Neural progenitor cell (in vitro differentiated cells): ENCODE data around the gene PRMT7. TPM values are rescaled to one million over a fixed set of nuclear protein-coding genes. Genes with fewer than 3 reads are reported as not detected.

Source experiments
- DNase-seq: peaks from one replicate; pipeline ENCODE4 v3.0.0-alpha.2; 2016; ENCODE audit warnings: low spot score
- H2AFZ ChIP-seq: fragments of 200-600 bp; sonication (generic); replicated peaks from 2 replicates; pipeline ENCODE4 v1.6.1; 2016; ENCODE audit warnings: antibody characterized with exemption
- H3F3A ChIP-seq: fragments of 200-600 bp; sonication (generic); 2 replicates; pipeline ENCODE4 v1.6.1; 2016; ENCODE audit warnings: antibody characterized with exemption, low read depth
- H3K27ac ChIP-seq: fragments of 200-600 bp; sonication (generic); 2 replicates; pipeline ENCODE4 v1.5.1; 2016; ENCODE audit warnings: mild to moderate bottlenecking
- H3K27me3 ChIP-seq: fragments of 200-600 bp; sonication (generic); 2 replicates; pipeline ENCODE4 v1.6.1; 2016; ENCODE audit warnings: mild to moderate bottlenecking, moderate library complexity
- H3K36me3 ChIP-seq: fragments of 200-600 bp; sonication (generic); 2 replicates; pipeline ENCODE4 v1.5.1; 2016
- H3K4me1 ChIP-seq: fragments of 200-600 bp; sonication (generic); 2 replicates; pipeline ENCODE4 v1.6.1; 2016; ENCODE audit warnings: mixed run types
- H3K4me2 ChIP-seq: fragments of 200-600 bp; sonication (generic); 2 replicates; pipeline ENCODE4 v1.6.1; 2016
- H3K4me3 ChIP-seq: fragments of 200-600 bp; sonication (generic); 2 replicates; pipeline ENCODE4 v1.5.1; 2016
- H3K79me2 ChIP-seq: fragments of 200-600 bp; sonication (generic); 2 replicates; pipeline ENCODE4 v1.6.1; 2016; ENCODE audit warnings: low read depth
- H3K9ac ChIP-seq: fragments of 200-600 bp; sonication (generic); 2 replicates; pipeline ENCODE4 v1.6.1; 2016
- H3K9me3 ChIP-seq: fragments of 200-600 bp; sonication (generic); 2 replicates; pipeline ENCODE4 v1.5.1; 2016; ENCODE audit warnings: low read depth
- H4K20me1 ChIP-seq: fragments of 200-600 bp; sonication (generic); 2 replicates; pipeline ENCODE4 v1.6.1; 2016; ENCODE audit warnings: low read depth
- H3K27ac Mint-ChIP-seq: 3 replicates; pipeline ENCODE4 v1.8.0; 2021; ENCODE audit warnings: mixed read lengths
- H3K27me3 Mint-ChIP-seq: 2 replicates; pipeline ENCODE4 v1.8.0; 2022; ENCODE audit warnings: low read depth, mild to moderate bottlenecking, inconsistent platforms, moderate library complexity, mixed read lengths; ENCODE audit not compliant: insufficient read depth
- H3K36me3 Mint-ChIP-seq: 3 replicates; pipeline ENCODE4 v1.8.0; 2021; ENCODE audit warnings: mixed read lengths
- H3K4me1 Mint-ChIP-seq: 3 replicates; pipeline ENCODE4 v1.8.0; 2021; ENCODE audit warnings: mixed read lengths
- H3K4me3 Mint-ChIP-seq: 3 replicates; pipeline ENCODE4 v1.8.0; 2021; ENCODE audit warnings: mild to moderate bottlenecking, moderate library complexity, mixed read lengths
- H3K9me3 Mint-ChIP-seq: 3 replicates; pipeline ENCODE4 v1.8.0; 2020; ENCODE audit warnings: mixed read lengths
- EZH2 ChIP-seq: fragments of 200-600 bp; sonication (generic); IDR thresholded peaks from 2 replicates; pipeline ENCODE4 v1.6.1; 2017; ENCODE audit warnings: antibody characterized with exemption, mild to moderate bottlenecking, moderate library complexity
- EZH2phosphoT487 ChIP-seq: fragments of 200-600 bp; sonication (generic); IDR thresholded peaks from 2 replicates; pipeline ENCODE4 v1.6.1; 2017; ENCODE audit warnings: antibody characterized with exemption
- total RNA-seq: library from RNA; depleted of rRNA; stranded (reverse); fragments of >200 nt; gene quantifications from 2 replicates; pipeline ENCODE4 v1.2.3, GENCODE V29; 2015; ENCODE audit warnings: low replicate concordance
- TF ChIP-seq, protein P1 (sequence below): fragments of 200-600 bp; sonication (generic); IDR thresholded peaks from 2 replicates; pipeline ENCODE4 v1.5.1; 2017; ENCODE audit warnings: antibody characterized with exemption, mild to moderate bottlenecking

PRMT7 gene
- total RNA-seq, 1 donor from 2014 or later = 70.2 TPM

DNA sequence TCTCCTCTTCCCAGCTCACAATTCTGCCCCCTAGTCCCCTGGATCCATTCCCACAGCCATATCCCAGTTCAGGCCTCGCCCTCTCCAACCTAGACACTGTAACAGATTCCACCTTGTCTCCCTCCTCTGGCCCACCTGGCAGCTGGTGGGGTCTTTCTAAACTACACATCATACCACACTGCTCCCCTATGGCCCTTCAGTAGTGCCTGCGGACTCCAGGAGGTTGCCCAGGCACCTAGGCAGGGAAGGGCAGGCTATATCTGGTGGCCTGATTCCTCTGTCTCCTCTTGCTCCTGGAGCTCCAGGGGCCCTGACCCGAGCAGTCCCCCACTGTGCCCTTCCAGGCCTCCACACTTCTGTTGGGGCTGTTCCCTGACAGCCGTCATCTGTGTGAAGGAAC lies 73.0 kb downstream of the PRMT7 start:
- Histone ChIP-seq H3K9ac (no peak overlapping the region), H3K36me3 (no peaks in the 10 kb centered on the region), H4K20me1 (no peaks in the 10 kb centered on the region), H3K4me3 (no peak overlapping the region), H3K79me2 (no peaks in the 10 kb centered on the region), H2AFZ (no peak overlapping the region), H3K27me3 (no peaks in the 10 kb centered on the region), H3K9me3 (no peaks in the 10 kb centered on the region), H3K4me1 (peaks cover 24% of the 10 kb centered on the region), H3K4me2 (peak overlapping the region; percentile 9), H3F3A (peaks cover 13% of the 10 kb centered on the region), H3K27ac (no peak overlapping the region)
- H3K4me1 Mint-ChIP-seq = peaks cover 40% of the 10 kb centered on the region
- DNase-seq = no peak
- no peak for TF ChIP-seq EZH2phosphoT487
- TF ChIP-seq, protein P1, sequence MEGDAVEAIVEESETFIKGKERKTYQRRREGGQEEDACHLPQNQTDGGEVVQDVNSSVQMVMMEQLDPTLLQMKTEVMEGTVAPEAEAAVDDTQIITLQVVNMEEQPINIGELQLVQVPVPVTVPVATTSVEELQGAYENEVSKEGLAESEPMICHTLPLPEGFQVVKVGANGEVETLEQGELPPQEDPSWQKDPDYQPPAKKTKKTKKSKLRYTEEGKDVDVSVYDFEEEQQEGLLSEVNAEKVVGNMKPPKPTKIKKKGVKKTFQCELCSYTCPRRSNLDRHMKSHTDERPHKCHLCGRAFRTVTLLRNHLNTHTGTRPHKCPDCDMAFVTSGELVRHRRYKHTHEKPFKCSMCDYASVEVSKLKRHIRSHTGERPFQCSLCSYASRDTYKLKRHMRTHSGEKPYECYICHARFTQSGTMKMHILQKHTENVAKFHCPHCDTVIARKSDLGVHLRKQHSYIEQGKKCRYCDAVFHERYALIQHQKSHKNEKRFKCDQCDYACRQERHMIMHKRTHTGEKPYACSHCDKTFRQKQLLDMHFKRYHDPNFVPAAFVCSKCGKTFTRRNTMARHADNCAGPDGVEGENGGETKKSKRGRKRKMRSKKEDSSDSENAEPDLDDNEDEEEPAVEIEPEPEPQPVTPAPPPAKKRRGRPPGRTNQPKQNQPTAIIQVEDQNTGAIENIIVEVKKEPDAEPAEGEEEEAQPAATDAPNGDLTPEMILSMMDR = no peak
- no peak for TF ChIP-seq EZH2
- H3K27ac Mint-ChIP-seq = peak overlapping the region; percentile 4
- H3K9me3 Mint-ChIP-seq = no peaks in the 10 kb centered on the region
- H3K4me3 Mint-ChIP-seq = no peak overlapping the region
- no peaks in the 10 kb centered on the region for H3K36me3 Mint-ChIP-seq
- H3K27me3 Mint-ChIP-seq = peaks cover 19% of the 10 kb centered on the region

DNA sequence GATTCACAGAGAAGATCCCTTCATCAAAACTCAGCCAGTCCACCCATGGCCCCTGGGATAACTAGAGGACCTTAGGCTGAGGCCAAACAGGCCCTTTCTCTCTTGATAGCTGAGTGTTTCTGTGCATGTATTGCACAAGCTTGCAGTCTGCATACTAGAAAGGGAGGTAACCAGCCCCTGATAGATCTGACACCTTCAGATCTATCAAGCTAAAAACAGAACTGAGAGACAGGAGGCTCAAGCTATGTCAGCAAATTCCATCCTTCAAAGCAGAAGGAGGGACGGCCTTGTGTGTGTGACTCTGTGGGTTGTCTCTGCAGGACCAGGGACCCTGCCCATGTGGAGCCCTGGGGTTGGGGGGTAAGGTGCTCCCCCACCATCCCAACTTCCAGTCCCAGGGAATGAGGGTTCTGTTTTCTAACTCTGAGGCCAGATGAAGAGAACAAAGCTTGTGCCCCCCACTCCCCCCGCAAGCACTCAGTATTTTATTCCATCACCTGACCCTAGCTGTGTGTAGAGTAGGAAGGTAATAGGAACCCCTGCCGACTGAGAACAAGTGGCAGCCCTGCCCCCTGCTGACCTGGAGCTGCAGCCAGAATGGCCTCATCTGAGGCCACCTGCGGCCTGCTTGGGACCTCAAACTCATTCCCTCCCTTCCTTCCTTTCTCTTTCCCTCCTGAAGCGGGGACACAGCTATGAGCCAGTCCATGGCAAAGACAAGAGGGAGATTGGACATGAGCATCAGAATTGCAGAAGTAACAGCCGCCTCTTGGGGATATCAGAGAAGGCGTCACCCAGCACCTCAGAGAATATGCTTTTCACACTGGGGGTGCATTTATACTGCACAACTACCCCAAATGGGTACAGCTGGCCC lies 73.7 kb downstream of the PRMT7 start:
- Histone ChIP-seq H2AFZ (no peak overlapping the region), H3K36me3 (no peaks in the 10 kb centered on the region), H3K9ac (no peak overlapping the region), H3K9me3 (no peaks in the 10 kb centered on the region), H4K20me1 (no peaks in the 10 kb centered on the region), H3K4me1 (peaks cover 24% of the 10 kb centered on the region), H3K4me2 (peak overlapping the region; percentile 9), H3F3A (peaks cover 13% of the 10 kb centered on the region), H3K27ac (no peak overlapping the region), H3K27me3 (no peaks in the 10 kb centered on the region), H3K79me2 (no peaks in the 10 kb centered on the region), H3K4me3 (no peak overlapping the region)
- Mint-ChIP-seq H3K4me3 (no peak overlapping the region), H3K9me3 (no peaks in the 10 kb centered on the region), H3K27me3 (peaks cover 19% of the 10 kb centered on the region), H3K36me3 (no peaks in the 10 kb centered on the region), H3K27ac (no peak overlapping the region), H3K4me1 (peaks cover 35% of the 10 kb centered on the region)
- peak; percentile 51 for DNase-seq
- TF ChIP-seq EZH2phosphoT487 (no peak), EZH2 (no peak)
- TF ChIP-seq, protein P1 = no peak

DNA sequence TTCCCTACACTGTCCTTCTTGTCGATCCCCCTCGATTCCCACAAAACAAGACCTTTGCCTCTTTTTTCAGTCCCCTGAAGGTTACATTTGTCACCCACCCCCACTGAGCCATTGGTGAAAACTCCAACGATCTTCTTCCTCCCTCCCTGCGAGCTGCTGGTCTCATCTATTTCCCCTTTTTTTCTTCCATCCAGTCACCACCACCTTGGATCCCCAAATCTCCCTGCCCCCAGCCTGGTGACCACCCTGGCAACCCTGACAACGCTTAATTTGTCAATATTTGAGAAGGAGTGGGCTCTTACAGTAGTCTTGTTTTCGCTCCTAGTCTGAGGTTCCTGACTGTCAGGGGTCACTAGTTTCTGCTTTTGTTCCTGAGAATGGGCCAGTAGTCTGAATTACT lies 74.6 kb downstream of the PRMT7 start:
- Mint-ChIP-seq H3K27ac (peak overlapping the region; percentile 9), H3K27me3 (peaks cover 19% of the 10 kb centered on the region), H3K36me3 (no peaks in the 10 kb centered on the region), H3K9me3 (no peaks in the 10 kb centered on the region), H3K4me1 (peaks cover 35% of the 10 kb centered on the region), H3K4me3 (no peak overlapping the region)
- H3K9me3 ChIP-seq = no peaks in the 10 kb centered on the region
- no peaks in the 10 kb centered on the region for H4K20me1 ChIP-seq
- H3K9ac ChIP-seq = no peak overlapping the region
- H3K36me3 ChIP-seq = no peaks in the 10 kb centered on the region
- peaks cover 13% of the 10 kb centered on the region for H3F3A ChIP-seq
- H3K4me2 ChIP-seq = no peak overlapping the region
- no peaks in the 10 kb centered on the region for H3K27me3 ChIP-seq
- H3K4me1 ChIP-seq = peaks cover 24% of the 10 kb centered on the region
- no peak overlapping the region for H3K4me3 ChIP-seq
- no peak overlapping the region for H2AFZ ChIP-seq
- H3K27ac ChIP-seq = no peak overlapping the region
- no peaks in the 10 kb centered on the region for H3K79me2 ChIP-seq
- no peak for DNase-seq
- TF ChIP-seq EZH2 = no peak

DNA sequence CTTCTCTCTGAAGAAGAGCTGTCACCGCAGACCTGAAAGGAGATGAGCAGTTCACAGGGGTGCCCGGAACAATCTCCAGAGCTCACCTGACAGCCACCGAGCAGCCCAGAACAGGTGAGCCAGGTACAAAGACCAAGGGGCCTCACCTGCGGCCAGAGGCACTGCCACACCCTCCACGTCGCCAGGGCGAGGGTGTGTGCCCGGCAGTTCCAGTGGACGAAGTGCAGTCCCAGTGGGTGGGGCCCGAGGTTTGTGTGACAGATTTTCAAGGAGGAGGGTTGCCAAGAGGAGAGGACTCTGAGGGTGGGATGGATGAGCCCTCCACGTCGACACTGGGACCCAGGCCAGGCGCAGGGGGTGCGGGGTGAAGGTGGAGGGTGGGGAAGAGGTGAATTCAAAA lies 75.8 kb downstream of the PRMT7 start:
- Mint-ChIP-seq H3K4me1 (peaks cover 33% of the 10 kb centered on the region), H3K27ac (no peak overlapping the region), H3K9me3 (no peaks in the 10 kb centered on the region), H3K27me3 (peaks cover 17% of the 10 kb centered on the region), H3K36me3 (no peaks in the 10 kb centered on the region), H3K4me3 (no peak overlapping the region)
- H2AFZ ChIP-seq = no peak overlapping the region
- H3K4me3 ChIP-seq = no peak overlapping the region
- H3K27me3 ChIP-seq = no peaks in the 10 kb centered on the region
- TF ChIP-seq, protein P1 = no peak
- TF ChIP-seq EZH2 = no peak
- TF ChIP-seq EZH2phosphoT487 = no peak
- no peak overlapping the region for H3K9ac ChIP-seq
- H3K4me1 ChIP-seq = peaks cover 24% of the 10 kb centered on the region
- no peaks in the 10 kb centered on the region for H3K9me3 ChIP-seq
- no peak overlapping the region for H3K4me2 ChIP-seq
- no peaks in the 10 kb centered on the region for H4K20me1 ChIP-seq
- DNase-seq = no peak
- H3K79me2 ChIP-seq = no peaks in the 10 kb centered on the region
- H3K27ac ChIP-seq = no peak overlapping the region
- peaks cover 13% of the 10 kb centered on the region for H3F3A ChIP-seq
- H3K36me3 ChIP-seq = no peaks in the 10 kb centered on the region
